T-helper 2 cell treated with Interferon-gamma antibody and Interleukin-4, amounts not matched to agents 100 ng/mL and 5 ng/mL, for 36 hours (primary cell): Measurements from ENCODE around the gene ABHD2. TPM values are rescaled to one million over a fixed set of nuclear protein-coding genes. Genes with fewer than 3 reads are reported as not detected.

Experiments
- intact Hi-C: fragments of 100-400 bp; cut with micrococcal nuclease; formaldehyde crosslinking; loops from one replicate; pipeline ENCODE4 v1.15.1; 2023
- total RNA-seq: library from RNA; stranded (reverse); gene quantifications from 2 replicates; pipeline ENCODE4 v1.2.3, GENCODE V29; 2022

Gene ABHD2
- total RNA-seq, 1 donor from 2014 or later, result 67.8 TPM

- intact Hi-C loops, result no loop called here
Measured at GRCh38 chr15:89074402-89075012, 13.7 kb upstream of the ABHD2 start.

DNA sequence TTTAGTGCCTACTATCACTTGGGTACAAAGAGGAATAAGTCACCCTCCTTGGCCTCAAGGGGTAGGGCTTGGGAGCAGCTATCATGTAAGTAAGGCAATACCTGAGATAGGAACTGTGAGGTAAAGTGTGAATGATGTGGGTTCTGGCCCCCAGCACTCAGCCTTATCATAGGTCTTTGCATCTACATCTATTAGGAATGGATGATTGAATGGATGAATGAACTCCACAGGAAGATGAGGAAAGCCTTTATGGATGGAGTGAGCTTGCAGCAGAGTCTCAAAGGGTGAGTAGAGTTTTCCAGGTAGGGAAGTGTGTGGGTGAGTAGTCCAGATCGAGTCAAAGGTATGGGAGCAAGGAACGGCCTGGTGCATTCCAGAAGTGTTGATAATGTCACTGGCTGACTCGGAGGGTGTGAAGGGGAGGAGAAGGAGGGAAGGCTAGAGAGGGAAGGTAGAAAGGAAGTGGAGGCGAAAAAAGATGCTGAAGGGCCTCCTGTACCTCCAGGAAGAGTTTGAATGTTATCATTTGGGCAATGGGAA, 13.1 kb upstream of the ABHD2 start:
- intact Hi-C loops, result no loop called here

- intact Hi-C loops, result no loop called here
Measured at GRCh38 chr15:89075846-89076245, 12.4 kb upstream of the ABHD2 start.

GRCh38 chr15:89077750-89078149, 10.5 kb upstream of the ABHD2 start:
- intact Hi-C loops, result no loop called here

DNA sequence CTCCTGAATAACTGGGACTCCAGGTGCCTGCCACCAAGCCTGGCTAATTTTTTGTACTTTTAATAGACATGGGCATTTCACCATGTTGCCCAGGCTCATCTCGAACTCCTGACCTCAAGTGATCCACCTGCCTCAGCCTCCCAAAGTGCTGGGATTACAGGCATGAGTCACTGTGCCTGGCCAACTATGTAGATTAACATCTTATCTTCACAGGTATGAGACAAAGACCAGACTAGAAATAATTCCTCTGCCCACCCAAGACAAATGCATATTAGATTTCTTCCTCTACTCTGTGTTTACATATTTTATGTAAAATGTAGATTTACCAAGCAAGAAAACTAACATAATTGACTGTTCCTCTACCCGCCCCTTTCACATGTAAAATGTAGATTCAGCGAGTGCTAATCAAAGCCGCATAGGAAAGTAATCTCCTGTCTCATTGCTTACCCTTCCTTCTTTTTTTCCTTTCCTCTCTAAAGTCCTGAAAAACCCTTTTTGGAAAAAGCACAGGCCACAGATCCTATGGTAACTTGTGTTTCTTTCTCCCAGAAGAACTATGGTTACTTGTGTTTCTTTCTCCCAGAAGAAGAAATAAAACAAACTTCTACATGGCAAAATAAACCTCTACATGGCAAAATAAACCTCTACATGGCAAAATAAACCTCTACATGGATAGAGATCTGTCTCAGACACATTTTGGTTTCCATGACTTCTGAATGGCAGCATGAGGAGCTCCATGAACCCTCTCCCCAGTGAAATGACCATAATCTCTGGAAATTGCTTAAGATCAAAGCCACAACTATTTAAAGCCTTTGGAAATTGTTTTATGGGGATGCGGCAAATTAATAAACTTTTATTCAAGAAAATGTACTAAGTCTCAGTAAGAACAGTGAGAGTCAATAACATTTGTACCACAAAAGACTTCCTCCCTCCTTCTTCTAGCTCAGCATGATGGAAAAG, 9.1 kb upstream of the ABHD2 start:
- intact Hi-C loops, result no loop called here

GRCh38 chr15:89081878-89082277, 6.4 kb upstream of the ABHD2 start:
- intact Hi-C loops, result no loop called here

- intact Hi-C loops, result no loop called here
Measured at GRCh38 chr15:89083246-89083645, 5.0 kb upstream of the ABHD2 start.

DNA sequence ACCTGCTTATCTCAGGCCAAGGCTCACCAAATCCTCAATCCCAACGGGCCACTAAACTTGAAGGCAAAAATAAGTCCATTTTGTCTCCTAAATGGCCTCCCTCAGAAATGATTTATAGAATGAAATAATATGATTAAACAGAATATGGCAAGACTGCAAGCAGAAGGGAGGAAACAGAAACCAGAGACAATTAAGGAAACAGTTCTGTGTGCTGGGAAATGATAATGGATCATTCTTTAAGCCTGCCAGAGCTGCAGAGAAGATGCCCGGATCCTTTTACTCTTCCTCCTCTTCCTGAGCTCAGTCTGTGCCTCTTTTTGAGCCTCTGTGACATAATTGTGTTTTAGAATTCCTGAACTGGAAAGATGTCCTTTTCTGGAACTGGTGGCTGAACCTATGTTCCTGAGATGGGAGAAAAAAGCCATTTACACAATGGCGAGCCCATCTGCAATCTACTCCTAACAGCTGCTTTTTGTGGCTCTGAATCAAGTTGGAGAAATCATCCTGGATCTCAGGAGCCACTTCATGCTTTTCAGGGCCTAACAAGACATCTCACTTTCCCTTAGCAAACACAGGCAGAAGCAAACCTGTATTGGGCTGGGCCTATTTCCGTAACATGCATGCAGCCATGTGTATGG, 2.8 kb upstream of the ABHD2 start:
- intact Hi-C loops, result loop anchor here (5.0 kb wide), 2 partner anchors 42 to 463 kb away; partner anchors contain the start of gene AEN

- intact Hi-C loops, result loop anchor here (5.0 kb wide), 2 partner anchors 41 to 464 kb away; partner anchors contain the start of gene AEN
Measured at GRCh38 chr15:89085933-89086332, 2.3 kb upstream of the ABHD2 start.

GRCh38 chr15:89086390-89086789, 1.9 kb upstream of the ABHD2 start:
- intact Hi-C loops, result loop anchor here (5.0 kb wide), 2 partner anchors 41 to 464 kb away; partner anchors contain the start of gene AEN

GRCh38 chr15:89087161-89087829, 961 bp upstream of the ABHD2 start:
- intact Hi-C loops, result loop anchor here (5.0 kb wide), 2 partner anchors 40 to 465 kb away; partner anchors contain the start of gene AEN

- intact Hi-C loops, result loop anchor here (1.0 to 5.0 kb wide), 7 partner anchors 31 to 466 kb away; partner anchors contain the start of genes AEN, HAPLN3 and POLG
Measured at GRCh38 chr15:89088605-89089315, 504 bp downstream of the ABHD2 start.

GRCh38 chr15:89089316-89090230, 1.3 kb downstream of the ABHD2 start:
- intact Hi-C loops, result loop anchor here (2.0 to 5.0 kb wide), 5 partner anchors 38 to 467 kb away; partner anchors contain the start of genes AEN and HAPLN3

DNA sequence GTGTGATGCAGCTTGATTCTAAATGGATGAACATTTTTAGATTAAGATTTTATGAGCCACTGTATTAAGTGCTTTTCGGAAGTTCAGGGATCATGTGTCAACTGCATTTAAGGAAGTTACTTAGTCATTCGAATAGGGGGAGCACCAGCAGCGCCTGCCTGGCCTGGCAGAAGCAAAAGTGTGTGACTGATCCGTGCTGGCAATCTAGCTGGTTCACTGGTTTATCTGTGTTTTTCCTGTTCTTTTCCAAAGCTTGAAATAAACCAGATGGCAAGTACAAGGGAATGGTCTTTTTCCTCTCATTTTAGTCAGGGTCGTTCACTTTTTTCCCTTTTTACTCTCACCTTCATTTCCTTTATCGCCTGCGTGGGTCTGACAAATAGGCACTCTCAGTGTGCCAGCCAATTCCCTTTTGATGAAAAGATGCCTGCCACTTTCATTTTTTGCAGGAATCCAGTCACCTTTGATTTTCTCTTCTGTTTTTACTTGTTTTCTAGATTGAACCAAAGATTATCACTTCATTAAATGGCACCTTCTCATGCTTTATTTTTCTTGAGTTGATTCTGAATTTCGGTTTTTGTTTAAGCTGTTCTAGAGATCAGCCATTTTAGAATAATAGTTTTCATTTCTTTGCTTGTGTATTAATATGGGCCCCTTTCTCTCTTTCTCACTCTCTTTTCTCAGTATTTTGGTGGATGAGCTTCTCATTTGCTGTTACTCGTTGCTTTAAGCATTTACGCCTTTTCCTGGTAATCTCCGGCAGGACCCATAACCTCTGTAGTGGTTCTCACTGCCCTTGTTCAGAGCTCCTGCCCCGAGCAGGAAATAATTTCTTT, 2.8 kb downstream of the ABHD2 start:
- intact Hi-C loops, result loop anchor here (2.0 kb wide), 1 partner anchor 186 kb away; no protein-coding TSS in a partner anchor

GRCh38 chr15:89091627-89092220, 3.5 kb downstream of the ABHD2 start:
- intact Hi-C loops, result loop anchor here (2.0 kb wide), 1 partner anchor 187 kb away; no protein-coding TSS in a partner anchor

- intact Hi-C loops, result no loop called here
Measured at GRCh38 chr15:89093509-89093908, 5.3 kb downstream of the ABHD2 start.

GRCh38 chr15:89095073-89095472, 6.8 kb downstream of the ABHD2 start:
- intact Hi-C loops, result no loop called here

- intact Hi-C loops, result no loop called here
Measured at GRCh38 chr15:89095556-89095955, 7.3 kb downstream of the ABHD2 start.
